ENCODE results near the gene ZMYND8. TPM values are rescaled to one million over a fixed set of nuclear protein-coding genes. Genes with fewer than 3 reads are reported as not detected.
"Not testable (repeated sequence)": the region's sequence is repeated elsewhere in the genome, so short reads cannot be mapped to it uniquely, and the experiment has no call there.

Gene ZMYND8
- total RNA-seq, 1 experiment from 2014 or later, result 107 TPM

DNA sequence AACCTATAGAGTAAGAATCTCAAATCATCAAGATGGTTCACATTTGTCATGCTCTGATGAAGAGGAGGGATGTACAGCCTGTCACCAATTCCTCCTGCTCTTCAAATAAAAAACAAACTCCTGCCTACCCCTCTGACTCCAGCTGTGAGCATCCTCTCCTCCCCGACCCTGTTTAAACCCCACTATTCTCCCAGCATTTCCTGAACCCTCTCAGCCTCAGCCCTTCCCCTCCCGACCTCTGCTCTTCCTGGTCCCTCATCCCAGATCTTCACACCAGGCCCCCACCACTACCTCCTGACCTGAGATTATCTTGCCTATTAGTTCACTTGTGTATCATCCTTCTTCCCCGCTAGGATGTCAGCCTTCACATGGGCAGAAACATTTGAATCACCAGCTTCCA is 75.8 kb downstream of the ZMYND8 start:
- Histone ChIP-seq H3F3A (ENCODE audit: insufficient read depth, low read depth) (peaks cover 86% of the 10 kb centered on the region), H3K79me2 (ENCODE audit: low read depth) (peaks cover 22% of the 10 kb centered on the region), H3K9me3 (ENCODE audit: insufficient read depth, low read depth) (no peaks in the 10 kb centered on the region), H3K36me3 (ENCODE audit: low read depth) (peaks cover 71% of the 10 kb centered on the region), H3K9me2 (ENCODE audit: insufficient read depth) (no peaks in the 10 kb centered on the region), H3K4me3 (no peak overlapping the region), H4K20me1 (ENCODE audit: insufficient read depth) (0 out of 2 replicates have a peak, but pooled peaks cover 5% of the 10 kb centered on the region), H3K27ac (no peak overlapping the region), H3K4me2 (no peak overlapping the region), H3K27me3 (ENCODE audit: insufficient read depth, low read depth) (no peaks in the 10 kb centered on the region), H3K4me1 (replicated peaks; ENCODE audit: insufficient read depth) (peaks cover 26% of the 10 kb centered on the region), H2AFZ (no peak overlapping the region)
- ChIA-PET CTCF (no interaction called here), POLR2A (ENCODE audit: unreplicated experiment) (no interaction called here)
- no peak for DNase-seq
- intact Hi-C loops (cut with micrococcal nuclease; ENCODE audit: unreplicated experiment), result no loop called here
- TF ChIP-seq EZH2 (IDR thresholded peaks at IDR 0.05; ENCODE audit: low read depth) (no peak), CTCF (conservative IDR thresholded peaks at IDR 0.05) (no peak)
- no TSS peak for BruUV-seq (replicated peaks)

- no peak overlapping the region for H2AFZ ChIP-seq
- no peak overlapping the region for H3K4me3 ChIP-seq
- no peak overlapping the region for H3K4me2 ChIP-seq
- no peaks in the 10 kb centered on the region for H3K9me2 ChIP-seq (ENCODE audit: insufficient read depth)
- H3K27me3 ChIP-seq (ENCODE audit: insufficient read depth, low read depth), result no peaks in the 10 kb centered on the region
- H3K79me2 ChIP-seq (ENCODE audit: low read depth), result peaks cover 25% of the 10 kb centered on the region
- ChIA-PET POLR2A (ENCODE audit: unreplicated experiment) (no interaction called here), CTCF (no interaction called here)
- peaks cover 87% of the 10 kb centered on the region for H3F3A ChIP-seq (ENCODE audit: insufficient read depth, low read depth)
- no peaks in the 10 kb centered on the region for H3K9me3 ChIP-seq (ENCODE audit: insufficient read depth, low read depth)
- 0 out of 2 replicates have a peak, but pooled peaks cover 5% of the 10 kb centered on the region for H4K20me1 ChIP-seq (ENCODE audit: insufficient read depth)
- H3K27ac ChIP-seq, result no peak overlapping the region
- TF ChIP-seq CTCF (conservative IDR thresholded peaks at IDR 0.05), result no peak
- no peak for TF ChIP-seq EZH2 (IDR thresholded peaks at IDR 0.05; ENCODE audit: low read depth)
- peaks cover 30% of the 10 kb centered on the region for H3K4me1 ChIP-seq (replicated peaks; ENCODE audit: insufficient read depth)
- intact Hi-C loops (cut with micrococcal nuclease; ENCODE audit: unreplicated experiment), result no loop called here
- H3K36me3 ChIP-seq (ENCODE audit: low read depth), result peaks cover 70% of the 10 kb centered on the region
- DNase-seq, result no peak
- no TSS peak for BruUV-seq (replicated peaks)
Observed at GRCh38 chr20:47280228-47280627, 76.3 kb downstream of the ZMYND8 start.

DNA sequence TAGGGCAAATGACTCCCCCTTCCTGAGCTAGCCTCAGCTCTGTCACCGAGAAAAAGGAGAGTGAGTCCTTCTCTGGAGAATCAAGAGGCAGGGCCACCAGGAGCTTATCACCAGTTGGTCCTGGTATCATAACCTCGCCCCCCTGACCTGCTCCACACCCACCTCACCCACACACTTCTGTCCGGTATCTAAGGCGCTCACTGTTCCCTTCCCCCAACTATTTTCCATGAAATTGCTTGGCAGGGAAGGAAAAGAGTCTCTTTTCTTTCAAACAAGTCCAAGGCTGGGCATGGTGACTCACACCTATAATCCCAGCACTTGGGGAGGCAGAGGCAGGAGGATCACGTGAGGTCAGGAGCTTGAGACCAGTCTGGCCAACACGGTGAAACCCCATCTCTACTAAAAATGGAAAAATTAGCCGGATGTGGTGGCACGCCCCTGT is 77.6 kb downstream of the ZMYND8 start:
- TF ChIP-seq EZH2 (IDR thresholded peaks at IDR 0.05; ENCODE audit: low read depth), result no peak
- no peak for TF ChIP-seq CTCF (conservative IDR thresholded peaks at IDR 0.05)
- intact Hi-C loops (cut with micrococcal nuclease; ENCODE audit: unreplicated experiment), result no loop called here
- DNase-seq, result no peak
- Histone ChIP-seq H3K9me3 (ENCODE audit: insufficient read depth, low read depth) (no peaks in the 10 kb centered on the region), H3K27me3 (ENCODE audit: insufficient read depth, low read depth) (no peaks in the 10 kb centered on the region), H3F3A (ENCODE audit: insufficient read depth, low read depth) (peaks cover 87% of the 10 kb centered on the region), H2AFZ (no peak overlapping the region), H3K4me1 (replicated peaks; ENCODE audit: insufficient read depth) (peaks cover 39% of the 10 kb centered on the region), H3K27ac (no peak overlapping the region), H3K36me3 (ENCODE audit: low read depth) (peaks cover 62% of the 10 kb centered on the region), H4K20me1 (ENCODE audit: insufficient read depth) (0 out of 2 replicates have a peak, but pooled peaks cover 5% of the 10 kb centered on the region), H3K4me2 (no peak overlapping the region), H3K79me2 (ENCODE audit: low read depth) (peaks cover 29% of the 10 kb centered on the region), H3K9me2 (ENCODE audit: insufficient read depth) (no peaks in the 10 kb centered on the region), H3K4me3 (no peak overlapping the region)
- BruUV-seq (replicated peaks), result no TSS peak
- ChIA-PET POLR2A (ENCODE audit: unreplicated experiment) (interaction anchor here (0.8 kb wide), 1 partner anchor 98 kb away, joined by 11 read pairs; no protein-coding TSS in a partner anchor), CTCF (interaction anchor here (0.5 kb wide), 1 partner anchor 8 kb away, joined by 3 read pairs; no protein-coding TSS in a partner anchor)

GRCh38 chr20:47277535-47277872 is 79.0 kb downstream of the ZMYND8 start:
- CTCF ChIA-PET, result interaction anchor here (0.6 kb wide), 1 partner anchor 51 kb away, joined by 3 read pairs; no protein-coding TSS in a partner anchor
- peaks cover 87% of the 10 kb centered on the region for H3F3A ChIP-seq (ENCODE audit: insufficient read depth, low read depth)
- peaks cover 63% of the 10 kb centered on the region for H3K36me3 ChIP-seq (ENCODE audit: low read depth)
- H3K79me2 ChIP-seq (ENCODE audit: low read depth), result peaks cover 43% of the 10 kb centered on the region
- H3K4me3 ChIP-seq; intact Hi-C loops (cut with micrococcal nuclease; ENCODE audit: unreplicated experiment); BruUV-seq (replicated peaks); H3K9me3 ChIP-seq (ENCODE audit: insufficient read depth, low read depth); H3K4me2 ChIP-seq; H3K27ac ChIP-seq; H4K20me1 ChIP-seq (ENCODE audit: insufficient read depth); H2AFZ ChIP-seq; POLR2A ChIA-PET (ENCODE audit: unreplicated experiment); DNase-seq; H3K27me3 ChIP-seq (ENCODE audit: insufficient read depth, low read depth); H3K9me2 ChIP-seq (ENCODE audit: insufficient read depth): not testable (repeated sequence)
- H3K4me1 ChIP-seq (replicated peaks; ENCODE audit: insufficient read depth), result peaks cover 40% of the 10 kb centered on the region
